Ascending aorta (tissue), 2 donors: ENCODE data around the gene FIBIN. TPM values are rescaled to one million over a fixed set of nuclear protein-coding genes. Genes with fewer than 3 reads are reported as not detected.
"Not testable (repeated sequence)": the region's sequence is repeated elsewhere in the genome, so short reads cannot be mapped to it uniquely, and the experiment has no call there.

Experiments used
- DNase-seq, 2 donors: peaks; one replicate each; pipeline ENCODE4 v3.0.0-alpha.2; 2019; ENCODE audit warnings: low spot score in 2 of 2
- H3K27ac ChIP-seq, 2 donors: fragments of 200-600 bp; sonication (generic); one replicate each; pipeline ENCODE4 v1.5.1; 2016 to 2017; ENCODE audit warnings: mild to moderate bottlenecking in 1 of 2
- H3K27me3 ChIP-seq: fragments of 200-600 bp; sonication (generic); one replicate; pipeline ENCODE4 v1.5.1; 2017
- H3K36me3 ChIP-seq, 2 donors: fragments of 200-600 bp; sonication (generic); one replicate each; pipeline ENCODE4 v1.5.1; 2016
- H3K4me1 ChIP-seq, 2 donors: fragments of 200-600 bp; sonication (generic); one replicate each; pipeline ENCODE4 v1.5.1; 2016 to 2017; ENCODE audit warnings: mild to moderate bottlenecking in 1 of 2
- H3K4me3 ChIP-seq, 2 donors: fragments of 200-600 bp; sonication (generic); one replicate each; pipeline ENCODE4 v1.5.1; 2016 to 2017; ENCODE audit warnings: mild to moderate bottlenecking in 1 of 2
- H3K9me3 ChIP-seq, 2 donors: fragments of 200-600 bp; sonication (generic); one replicate each; pipeline ENCODE4 v1.5.1; 2016
- intact Hi-C: fragments of 100-400 bp; cut with DNase I; formaldehyde crosslinking; loops from one replicate; pipeline ENCODE4 v1.15.1; 2023
- total RNA-seq: library from RNA; depleted of rRNA; stranded (reverse); fragments of >200 nt; gene quantifications from one replicate; pipeline ENCODE4 v1.1.0, GENCODE V29; 2016
- TF ChIP-seq, protein P1 (sequence below), 3 experiments: fragments of 200-600 bp in 2 of 3; fragments of 450-650 bp in 1 of 3; sonication (generic) in 2 of 3; IDR thresholded peaks; one replicate each; pipeline ENCODE4 v1.5.1; 2016 to 2019; ENCODE audit warnings: antibody characterized with exemption in 3 of 3, mild to moderate bottlenecking in 1 of 3, moderate library complexity in 1 of 3

Gene FIBIN
- total RNA-seq, 1 donor from 2014 or later: 59.1 TPM

DNA sequence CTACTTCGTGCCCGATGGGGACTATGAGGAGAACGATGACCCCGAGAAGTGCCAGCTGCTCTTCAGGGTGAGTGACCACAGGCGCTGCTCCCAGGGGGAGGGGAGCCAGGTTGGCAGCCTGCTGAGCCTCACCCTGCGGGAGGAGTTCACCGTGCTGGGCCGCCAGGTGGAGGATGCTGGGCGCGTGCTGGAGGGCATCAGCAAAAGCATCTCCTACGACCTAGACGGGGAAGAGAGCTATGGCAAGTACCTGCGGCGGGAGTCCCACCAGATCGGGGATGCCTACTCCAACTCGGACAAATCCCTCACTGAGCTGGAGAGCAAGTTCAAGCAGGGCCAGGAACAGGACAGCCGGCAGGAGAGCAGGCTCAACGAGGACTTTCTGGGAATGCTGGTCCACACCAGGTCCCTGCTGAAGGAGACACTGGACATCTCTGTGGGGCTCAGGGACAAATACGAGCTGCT is 751 bp downstream of the FIBIN start:
- Histone ChIP-seq H3K27ac (peak overlapping the region; percentile 81 to 92), H3K27me3 (no peaks in the 10 kb centered on the region), H3K9me3 (no peaks in the 10 kb centered on the region), H3K4me3 (peak overlapping the region; percentile 60 to 93), H3K36me3 (peaks cover 0 to 3% of the 10 kb centered on the region in 2 donors), H3K4me1 (peaks cover 7 to 9% of the 10 kb centered on the region in 2 donors)
- TF ChIP-seq, protein P1, sequence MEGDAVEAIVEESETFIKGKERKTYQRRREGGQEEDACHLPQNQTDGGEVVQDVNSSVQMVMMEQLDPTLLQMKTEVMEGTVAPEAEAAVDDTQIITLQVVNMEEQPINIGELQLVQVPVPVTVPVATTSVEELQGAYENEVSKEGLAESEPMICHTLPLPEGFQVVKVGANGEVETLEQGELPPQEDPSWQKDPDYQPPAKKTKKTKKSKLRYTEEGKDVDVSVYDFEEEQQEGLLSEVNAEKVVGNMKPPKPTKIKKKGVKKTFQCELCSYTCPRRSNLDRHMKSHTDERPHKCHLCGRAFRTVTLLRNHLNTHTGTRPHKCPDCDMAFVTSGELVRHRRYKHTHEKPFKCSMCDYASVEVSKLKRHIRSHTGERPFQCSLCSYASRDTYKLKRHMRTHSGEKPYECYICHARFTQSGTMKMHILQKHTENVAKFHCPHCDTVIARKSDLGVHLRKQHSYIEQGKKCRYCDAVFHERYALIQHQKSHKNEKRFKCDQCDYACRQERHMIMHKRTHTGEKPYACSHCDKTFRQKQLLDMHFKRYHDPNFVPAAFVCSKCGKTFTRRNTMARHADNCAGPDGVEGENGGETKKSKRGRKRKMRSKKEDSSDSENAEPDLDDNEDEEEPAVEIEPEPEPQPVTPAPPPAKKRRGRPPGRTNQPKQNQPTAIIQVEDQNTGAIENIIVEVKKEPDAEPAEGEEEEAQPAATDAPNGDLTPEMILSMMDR (IDR thresholded peaks at IDR 0.05): peak in 1 of 3 experiments; percentile 13
- peak in 1 of 2 donors; percentile 8 for DNase-seq
- intact Hi-C loops: loop anchor here (2.0 to 5.0 kb wide), 5 partner anchors 68 to 236 kb away; no protein-coding TSS in a partner anchor

DNA sequence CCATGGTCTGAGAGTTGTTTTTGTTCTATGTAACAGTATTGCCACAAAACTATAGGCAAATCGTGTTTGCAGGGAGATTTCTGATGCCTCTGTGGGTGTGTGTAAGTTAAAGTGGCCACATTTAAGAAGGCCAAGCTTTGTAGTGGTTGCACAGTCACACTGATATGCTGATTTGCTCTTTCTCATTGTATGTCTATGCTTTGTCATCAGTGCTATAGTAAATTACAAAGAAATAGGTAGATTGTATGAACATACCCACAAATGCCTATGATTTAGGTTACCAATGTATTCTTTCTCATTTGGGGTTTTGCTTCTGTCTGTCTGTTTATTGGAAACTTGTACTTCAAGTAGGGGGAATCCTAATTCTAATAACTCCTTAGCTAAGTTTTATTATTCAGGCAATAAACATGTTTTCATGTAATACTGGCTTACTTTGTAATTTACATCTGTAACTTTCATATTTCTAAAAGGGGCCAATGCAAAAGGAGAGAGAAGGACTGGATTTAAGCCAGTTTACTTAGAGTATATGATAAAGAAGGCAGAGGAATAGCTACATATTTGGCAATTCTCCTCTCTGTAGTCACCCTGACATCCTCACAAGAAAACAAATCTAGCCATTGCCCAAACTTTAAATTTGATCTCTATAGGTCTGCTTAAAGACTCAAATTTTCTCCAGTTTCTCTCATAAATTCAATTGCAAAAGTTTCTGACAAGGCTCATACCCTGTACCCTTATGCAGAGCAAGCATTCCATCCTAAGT is 2.0 kb downstream of the FIBIN start:
- intact Hi-C loops: loop anchor here (2.0 kb wide), 3 partner anchors 153 to 237 kb away; no protein-coding TSS in a partner anchor
- H3K9me3 ChIP-seq: no peaks in the 10 kb centered on the region
- H3K36me3 ChIP-seq: peaks cover 0 to 3% of the 10 kb centered on the region in 2 donors
- H3K27me3 ChIP-seq: no peaks in the 10 kb centered on the region
- TF ChIP-seq, protein P1 (IDR thresholded peaks at IDR 0.05): no peak
- H3K4me3 ChIP-seq: peak overlapping the region; percentile 60 to 93
- no peak for DNase-seq
- H3K27ac ChIP-seq: peak overlapping the region; percentile 81 to 92
- H3K4me1 ChIP-seq: peaks cover 7 to 11% of the 10 kb centered on the region in 2 donors

DNA sequence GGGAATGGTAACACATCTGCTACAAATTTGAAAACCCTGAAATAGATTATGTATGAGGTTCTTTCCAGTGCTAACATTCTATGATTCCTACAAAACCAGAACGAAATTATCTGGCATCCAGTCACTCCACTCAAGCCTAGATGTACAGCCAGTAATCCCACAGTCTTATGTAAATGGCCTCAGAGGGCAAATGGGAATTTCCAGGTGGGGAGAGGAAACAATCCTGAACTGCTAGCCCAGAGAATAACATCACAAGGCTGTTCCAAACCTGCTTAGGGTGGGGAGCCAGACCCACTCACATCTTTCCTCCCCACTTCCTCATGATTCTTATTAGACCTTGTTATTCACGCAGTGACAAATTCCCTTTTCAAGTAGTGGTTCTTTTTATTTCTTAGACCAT is 3.5 kb downstream of the FIBIN start:
- Histone ChIP-seq H3K36me3 (peaks cover 0 to 3% of the 10 kb centered on the region in 2 donors), H3K27ac (peak overlapping the region; percentile 81 to 92), H3K4me3 (peak overlapping the region; percentile 60 to 93), H3K9me3 (no peaks in the 10 kb centered on the region), H3K4me1 (peaks cover 0 to 7% of the 10 kb centered on the region in 2 donors), H3K27me3 (no peaks in the 10 kb centered on the region)
- DNase-seq: no peak
- TF ChIP-seq, protein P1 (IDR thresholded peaks at IDR 0.05): no peak
- intact Hi-C loops: no loop called here

- H3K4me3 ChIP-seq, H3K27me3 ChIP-seq, intact Hi-C loops, H3K4me1 ChIP-seq, DNase-seq, H3K9me3 ChIP-seq, H3K36me3 ChIP-seq: not testable (repeated sequence)
- H3K27ac ChIP-seq: peak overlapping the region; percentile 28 to 43
Observed at GRCh38 chr11:27001136-27001730, 7.3 kb downstream of the FIBIN start.

DNA sequence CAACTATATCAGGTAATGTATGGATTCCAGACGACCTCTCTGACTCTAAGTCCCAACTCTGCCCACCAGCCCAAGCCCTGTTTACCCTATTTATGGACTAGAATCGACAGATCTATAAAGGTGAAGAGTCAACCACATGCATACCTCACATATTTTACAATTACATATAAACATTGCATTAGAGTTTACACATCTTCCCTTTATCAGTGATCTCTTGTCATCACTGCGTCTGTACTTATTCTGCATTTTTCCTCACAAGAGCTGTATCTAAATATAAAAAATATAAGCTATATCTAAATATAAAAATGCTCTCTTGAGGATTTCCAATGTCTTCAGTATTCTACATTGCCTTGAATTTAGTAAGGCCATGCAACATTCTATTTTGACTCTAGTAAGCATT is 8.5 kb downstream of the FIBIN start:
- intact Hi-C loops: no loop called here
- peak overlapping the region; percentile 28 to 43 for H3K27ac ChIP-seq
- H3K9me3 ChIP-seq: no peaks in the 10 kb centered on the region
- H3K4me1 ChIP-seq: peaks cover 0 to 6% of the 10 kb centered on the region in 2 donors
- TF ChIP-seq, protein P1 (IDR thresholded peaks at IDR 0.05): no peak
- H3K4me3 ChIP-seq: no peak overlapping the region
- no peaks in the 10 kb centered on the region for H3K27me3 ChIP-seq
- no peak for DNase-seq
- H3K36me3 ChIP-seq: peaks cover 0 to 3% of the 10 kb centered on the region in 2 donors

GRCh38 chr11:27002838-27003237 is 8.9 kb downstream of the FIBIN start:
- H3K27me3 ChIP-seq: no peaks in the 10 kb centered on the region
- H3K36me3 ChIP-seq: peaks cover 0 to 1% of the 10 kb centered on the region in 2 donors
- H3K4me3 ChIP-seq: no peak overlapping the region
- H3K4me1 ChIP-seq: peaks cover 0 to 6% of the 10 kb centered on the region in 2 donors
- no peak overlapping the region for H3K27ac ChIP-seq
- DNase-seq: no peak
- TF ChIP-seq, protein P1 (IDR thresholded peaks at IDR 0.05): no peak
- intact Hi-C loops: no loop called here
- H3K9me3 ChIP-seq: no peaks in the 10 kb centered on the region
